Measurements from ENCODE around the gene ADAMTSL1. TPM values are rescaled to one million over a fixed set of nuclear protein-coding genes. Genes with fewer than 3 reads are reported as not detected.

Gene ADAMTSL1
- total RNA-seq, 1 experiment from 2014 or later: 1.2 TPM

DNA sequence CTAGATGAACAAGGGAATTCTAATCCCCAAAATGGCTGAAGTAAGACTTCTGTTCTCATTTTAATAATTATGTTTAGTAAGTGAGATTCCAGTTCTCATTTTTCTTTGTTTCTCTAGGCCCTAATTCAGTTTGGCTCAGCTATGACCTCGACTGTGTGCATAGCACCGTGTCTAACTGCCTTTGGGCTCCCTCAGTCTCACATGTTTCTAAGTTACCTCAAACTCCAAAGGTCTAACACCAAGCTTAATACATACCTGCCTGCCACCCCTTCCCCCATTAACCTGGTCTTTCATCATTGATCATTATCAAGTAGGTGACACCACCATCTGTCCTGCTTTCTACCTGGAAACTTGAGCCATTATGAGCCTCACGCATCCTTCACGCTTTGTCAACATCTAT, 285.9 kb downstream of the ADAMTSL1 start:
- Mint-ChIP-seq H3K27me3 (ENCODE audit: low read depth) (no peaks in the 10 kb centered on the region), H3K4me3 (no peak overlapping the region), H3K9me3 (no peaks in the 10 kb centered on the region), H3K4me1 (peaks cover 3 to 4% of the 10 kb centered on the region in 2 experiments; a peak in 2 of 4 replicates), H3K27ac (no peak overlapping the region; a peak in 1 of 7 replicates), H3K36me3 (ENCODE audit: insufficient read depth in 1 of 3, low read depth in 3 of 3) (no peaks in the 10 kb centered on the region)
- no peak overlapping the region for H2AFZ ChIP-seq (ENCODE audit: low read length)
- no peaks in the 10 kb centered on the region for H3K79me1 ChIP-seq (ENCODE audit: insufficient read depth, low read depth, low read length, poor library complexity, severe bottlenecking)
- no peak overlapping the region for H2BK20ac ChIP-seq (ENCODE audit: low read depth, low read length, poor library complexity, severe bottlenecking)
- no peaks in the 10 kb centered on the region for H3K4me1 ChIP-seq (ENCODE audit: insufficient read depth, low read length)
- H2BK15ac ChIP-seq (ENCODE audit: low read depth, low read length): no peak overlapping the region
- no peak overlapping the region for H3K4me2 ChIP-seq (ENCODE audit: insufficient read depth, insufficient read length, low read length)
- no peak overlapping the region for H2BK5ac ChIP-seq (ENCODE audit: insufficient read length, low read length)
- H3K14ac ChIP-seq (ENCODE audit: insufficient read depth, low read length): no peak overlapping the region
- H3T11ph ChIP-seq (ENCODE audit: low read length): no peak overlapping the region
- H2AK5ac ChIP-seq (ENCODE audit: insufficient read length, low read length): no peak overlapping the region
- H4K8ac ChIP-seq (replicated peaks; ENCODE audit: insufficient read length, low read depth, low read length): no peak overlapping the region
- H4K5ac ChIP-seq (ENCODE audit: insufficient read length, low read depth, low read length): no peak overlapping the region
- no peak overlapping the region for H3K4ac ChIP-seq (ENCODE audit: low read depth, low read length)
- H3K9me3 ChIP-seq (ENCODE audit: control insufficient read depth, low read depth, low read length): no peaks in the 10 kb centered on the region
- no peak overlapping the region for H2BK120ac ChIP-seq (ENCODE audit: low read depth, low read length, poor library complexity, severe bottlenecking)
- no peaks in the 10 kb centered on the region for H3K27me3 ChIP-seq (ENCODE audit: insufficient read depth, low read length)
- no peak overlapping the region for H3K56ac ChIP-seq (ENCODE audit: insufficient read length, low read depth, low read length)
- no peak overlapping the region for H4K91ac ChIP-seq (ENCODE audit: insufficient read length, low read depth, low read length)
- no peak overlapping the region for H3K23ac ChIP-seq (ENCODE audit: insufficient read length, low read depth, low read length)
- TF ChIP-seq, protein P1, sequence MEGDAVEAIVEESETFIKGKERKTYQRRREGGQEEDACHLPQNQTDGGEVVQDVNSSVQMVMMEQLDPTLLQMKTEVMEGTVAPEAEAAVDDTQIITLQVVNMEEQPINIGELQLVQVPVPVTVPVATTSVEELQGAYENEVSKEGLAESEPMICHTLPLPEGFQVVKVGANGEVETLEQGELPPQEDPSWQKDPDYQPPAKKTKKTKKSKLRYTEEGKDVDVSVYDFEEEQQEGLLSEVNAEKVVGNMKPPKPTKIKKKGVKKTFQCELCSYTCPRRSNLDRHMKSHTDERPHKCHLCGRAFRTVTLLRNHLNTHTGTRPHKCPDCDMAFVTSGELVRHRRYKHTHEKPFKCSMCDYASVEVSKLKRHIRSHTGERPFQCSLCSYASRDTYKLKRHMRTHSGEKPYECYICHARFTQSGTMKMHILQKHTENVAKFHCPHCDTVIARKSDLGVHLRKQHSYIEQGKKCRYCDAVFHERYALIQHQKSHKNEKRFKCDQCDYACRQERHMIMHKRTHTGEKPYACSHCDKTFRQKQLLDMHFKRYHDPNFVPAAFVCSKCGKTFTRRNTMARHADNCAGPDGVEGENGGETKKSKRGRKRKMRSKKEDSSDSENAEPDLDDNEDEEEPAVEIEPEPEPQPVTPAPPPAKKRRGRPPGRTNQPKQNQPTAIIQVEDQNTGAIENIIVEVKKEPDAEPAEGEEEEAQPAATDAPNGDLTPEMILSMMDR (conservative IDR thresholded peaks at IDR 0.05): no peak
- no peaks in the 10 kb centered on the region for H3K79me2 ChIP-seq (ENCODE audit: insufficient read depth, low read length)
- no peak overlapping the region for H3K27ac ChIP-seq (ENCODE audit: insufficient read length, low read depth, low read length)
- no peak overlapping the region for H3K18ac ChIP-seq (ENCODE audit: insufficient read length, low read depth, low read length)
- DNase-seq: no peak
- no peak overlapping the region for H2BK12ac ChIP-seq (ENCODE audit: insufficient read length, low read depth, low read length)
- no peaks in the 10 kb centered on the region for H3K23me2 ChIP-seq (ENCODE audit: insufficient read length, low read depth, low read length, poor library complexity, severe bottlenecking)
- H3K9ac ChIP-seq (ENCODE audit: extremely low read depth, insufficient read length, low read length): no peak overlapping the region
- H4K20me1 ChIP-seq (ENCODE audit: control insufficient read depth, insufficient read depth, insufficient read length): no peaks in the 10 kb centered on the region
- WGBS (ENCODE audit: extremely low coverage, insufficient read length, low lambda C conversion rate): 100% methylated on average over 1 of the region's 4 CpGs

Measured in H9 (cell line).